HepG2 (cell line): ENCODE results near the gene ECM1. TPM values are rescaled to one million over a fixed set of nuclear protein-coding genes. Genes with fewer than 3 reads are reported as not detected.

Experiments
- ATAC-seq: fragments of 200-7000 bp; cut with Tn5 transposase; 3 replicates; pipeline ENCODE4 v1.9.1; 2020; ENCODE audit warnings: mild to moderate bottlenecking, moderate library complexity
- BruUV-seq: library from RNA; stranded (reverse); fragments of 400-500 nt; replicated peaks from 2 replicates; lab custom pipeline; 2021; lab: Mats Ljungman, UMichigan
- CTCF ChIA-PET: fragments of 300-600 bp; formaldehyde crosslinking; extraction: SDS; loops from one replicate; lab custom pipeline; 2021; ENCODE audit warnings: low total read pairs, inconsistent platforms, low intra/inter-chr PET ratio; lab: Yijun Ruan, JAX
- POLR2A ChIA-PET: fragments of 350-600 bp; sonication (Branson Sonifier 250); formaldehyde crosslinking; loops from one replicate; lab custom pipeline; 2020; ENCODE audit warnings: antibody characterized with exemption, inconsistent platforms; lab: Yijun Ruan, JAX
- DNase-seq: peaks from one replicate; pipeline ENCODE4 v3.0.0-alpha.2; 2015; ENCODE audit warnings: low spot score
- FAIRE-seq: peaks from 3 replicates; lab custom pipeline; 2011; peaks lifted over from hg19 to GRCh38; lab: Jason Lieb, UNC
- H2AFZ ChIP-seq: one replicate; pipeline ENCODE4 v1.6.1; 2011; ENCODE audit warnings: low read length, inconsistent platforms
- H3K27ac ChIP-seq: fragments of 300-600 bp; 3 replicates; pipeline ENCODE4 v1.8.0; 2011; ENCODE audit warnings: mixed run types, mild to moderate bottlenecking, mixed read lengths, low read length, inconsistent platforms; ENCODE audit not compliant: insufficient read depth; ENCODE audit errors: extremely low read length
- H3K27me3 ChIP-seq, 2 experiments: fragments of 200-600 bp in 1 of 2; 2 replicates in 1 of 2; 3 replicates in 1 of 2; pipeline versions ENCODE4 v1.6.0 to v1.8.0; 2011; ENCODE audit warnings: low read length in 2 of 2, mild to moderate bottlenecking in 2 of 2, moderate library complexity in 2 of 2, inconsistent platforms in 1 of 2; ENCODE audit not compliant: insufficient read depth in 2 of 2, control insufficient read depth in 1 of 2
- H3K36me3 ChIP-seq, 2 experiments: fragments of 200-600 bp in 1 of 2; replicated peaks in 1 of 2; 2 replicates in 1 of 2; 3 replicates in 1 of 2; pipeline versions ENCODE4 v1.5.1 to v1.8.0; 2011; ENCODE audit warnings: low read length in 2 of 2, inconsistent platforms in 1 of 2; ENCODE audit not compliant: insufficient read depth in 2 of 2, control insufficient read depth in 1 of 2
- H3K4me1 ChIP-seq: 2 replicates; pipeline ENCODE4 v1.5.1; 2012; ENCODE audit warnings: low read length, inconsistent platforms; ENCODE audit not compliant: insufficient read depth
- H3K4me2 ChIP-seq: 2 replicates; pipeline ENCODE4 v1.6.0; 2011; ENCODE audit warnings: low read depth, low read length, inconsistent platforms
- H3K4me3 ChIP-seq, 3 experiments: fragments of 200-600 bp in 1 of 3; sonication (generic), shearing (Covaris generic) in 1 of 3; replicated peaks in 1 of 3; 2 replicates each; pipeline ENCODE4 v1.5.1; 2011 to 2016; ENCODE audit warnings: low read length in 3 of 3, inconsistent platforms in 2 of 3, low read depth in 2 of 3, mild to moderate bottlenecking in 2 of 3, control low read depth in 1 of 3, mixed read lengths in 1 of 3; ENCODE audit not compliant: insufficient read depth in 1 of 3
- H3K79me2 ChIP-seq: one replicate; pipeline ENCODE4 v1.6.1; 2011; ENCODE audit warnings: low read length, inconsistent platforms; ENCODE audit not compliant: insufficient read depth
- H3K9ac ChIP-seq: 2 replicates; pipeline ENCODE4 v1.6.0; 2011; ENCODE audit warnings: mild to moderate bottlenecking, low read depth, low read length, inconsistent platforms; ENCODE audit not compliant: insufficient read depth
- H3K9me3 ChIP-seq: 2 replicates; pipeline ENCODE4 v1.5.1; 2012; ENCODE audit warnings: mild to moderate bottlenecking, low read length
- H4K20me1 ChIP-seq: 2 replicates; pipeline ENCODE4 v1.6.0; 2011; ENCODE audit warnings: inconsistent platforms, mild to moderate bottlenecking, low read length, moderate library complexity; ENCODE audit not compliant: insufficient read depth
- BRD4 ChIP-seq: sonication (generic); formaldehyde crosslinking; IDR thresholded peaks from 2 replicates; pipeline ENCODE4 v1.4.0; 2020; ENCODE audit warnings: missing genetic modification reagents
- HOXA5 ChIP-seq: sonication (generic); formaldehyde crosslinking; IDR thresholded peaks from 2 replicates; pipeline ENCODE4 v1.4.0; 2020; ENCODE audit warnings: missing genetic modification reagents
- MED8 ChIP-seq: sonication (generic); formaldehyde crosslinking; IDR thresholded peaks from 2 replicates; pipeline ENCODE4 v1.8.1; 2023; ENCODE audit warnings: mild to moderate bottlenecking, missing genetic modification reagents; ENCODE audit not compliant: insufficient replicate concordance
- ZNF121 ChIP-seq: sonication (generic); formaldehyde crosslinking; IDR thresholded peaks from 2 replicates; pipeline ENCODE4 v1.5.0; 2020; ENCODE audit warnings: mild to moderate bottlenecking, missing genetic modification reagents
- ZNF878 ChIP-seq: sonication (generic); formaldehyde crosslinking; IDR thresholded peaks from 2 replicates; pipeline ENCODE4 v1.8.1; 2023; ENCODE audit warnings: mild to moderate bottlenecking, missing genetic modification reagents, moderate library complexity
- WGBS: methylation state at CpG from one replicate; pipeline ENCODE4 v1.1.6; 2017; ENCODE audit warnings: low lambda C conversion rate; 5-methylcytosine and 5-hydroxymethylcytosine counted together
- in situ Hi-C: cut with HindIII; loops from 2 replicates; pipeline ENCODE4 v1.10.0; 2017; ENCODE audit warnings: low pct_unique_long_range_greater_than_20kb; ENCODE audit not compliant: extremely low pct_ligation_motif_present
- intact Hi-C: fragments of 100-400 bp; cut with micrococcal nuclease; formaldehyde crosslinking; loops from one replicate; pipeline ENCODE4 v1.10.0; 2022; ENCODE audit not compliant: unreplicated experiment
- polyA plus RNA-seq, 8 experiments: library from polyadenylated mRNA; depleted of rRNA in 3 of 8; stranded (reverse) in 7 of 8; unstranded in 1 of 8; fragments of >200 nt; fragmentation: Illumina TruSeq in 4 of 8; extraction: Trizol in 4 of 8; gene quantifications; 2 replicates each; pipeline versions ENCODE4 v1.2.1 to v1.2.3, GENCODE V29; 2011 to 2016; ENCODE audit warnings: low read depth in 4 of 8, missing spikeins in 1 of 8, mixed read lengths in 1 of 8; ENCODE audit not compliant: insufficient read depth in 1 of 8
- total RNA-seq, 5 experiments: library from RNA; depleted of rRNA; stranded (reverse); fragments of >200 nt; fragmentation: Illumina TruSeq; extraction: Trizol; gene quantifications; 2 replicates each; pipeline ENCODE4 v1.2.3, GENCODE V29; 2016; ENCODE audit warnings: low read depth in 1 of 5
- TF ChIP-seq, protein P1 (sequence below): sonication (generic); formaldehyde crosslinking; IDR thresholded peaks from 2 replicates; pipeline ENCODE4 v1.8.1; 2023; ENCODE audit warnings: mild to moderate bottlenecking, missing genetic modification reagents
- TF ChIP-seq, protein P2 (sequence below): sonication (generic); formaldehyde crosslinking; IDR thresholded peaks from 2 replicates; pipeline ENCODE4 v1.4.0; 2020; ENCODE audit warnings: missing genetic modification reagents

ECM1 gene
- total and polyA plus RNA-seq, 2 of the 13 experiments (the other 11 are each of a cell fraction or from before 2014, with no cell fraction given), result 0.42 to 1.0 TPM

DNA sequence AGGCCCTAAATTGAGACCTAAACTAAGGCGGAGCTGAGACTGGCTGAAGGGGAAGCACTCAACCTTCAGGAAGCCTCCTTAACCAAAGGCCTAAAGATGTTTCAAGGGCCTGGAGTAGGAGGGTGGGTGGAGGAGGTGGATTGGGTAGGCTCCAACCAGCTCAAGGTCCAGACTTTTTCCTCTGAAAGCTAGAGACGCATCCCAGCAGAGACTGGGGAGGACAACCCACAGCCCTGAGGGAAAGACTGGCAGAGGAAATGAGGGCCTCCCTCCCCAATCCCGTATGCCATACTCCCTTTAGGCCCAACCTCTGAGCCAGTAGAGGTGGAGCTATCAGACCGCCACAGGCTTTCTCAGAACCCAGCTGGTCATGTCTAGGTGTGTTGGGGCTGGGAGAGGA is 1.1 kb downstream of the ECM1 start:
- FAIRE-seq (no peak), DNase-seq (no peak), ATAC-seq (peak; percentile 12)
- peaks cover 14% of the 10 kb centered on the region for H3K4me1 ChIP-seq
- no peaks in the 10 kb centered on the region for H3K9me3 ChIP-seq
- no peak overlapping the region for H3K9ac ChIP-seq
- H3K4me3 ChIP-seq, result no peak overlapping the region
- H3K27me3 ChIP-seq, result no peaks in the 10 kb centered on the region; a peak in 1 of 5 replicates
- no TSS peak for BruUV-seq
- in situ Hi-C loops, result no loop called here
- ChIA-PET CTCF (no interaction called here), POLR2A (interaction anchor here (0.7 to 0.8 kb wide), 2 partner anchors 22 to 24 kb away, joined by 3 to 4 read pairs; partner anchors contain the start of gene TARS2)
- no peaks in the 10 kb centered on the region for H3K79me2 ChIP-seq
- no peak overlapping the region for H3K27ac ChIP-seq
- H3K36me3 ChIP-seq, result peaks cover 18 to 33% of the 10 kb centered on the region in 2 experiments; a peak in 4 of 5 replicates
- 78% methylated on average over 4 of the region's 4 CpGs for WGBS
- TF ChIP-seq, protein P1, sequence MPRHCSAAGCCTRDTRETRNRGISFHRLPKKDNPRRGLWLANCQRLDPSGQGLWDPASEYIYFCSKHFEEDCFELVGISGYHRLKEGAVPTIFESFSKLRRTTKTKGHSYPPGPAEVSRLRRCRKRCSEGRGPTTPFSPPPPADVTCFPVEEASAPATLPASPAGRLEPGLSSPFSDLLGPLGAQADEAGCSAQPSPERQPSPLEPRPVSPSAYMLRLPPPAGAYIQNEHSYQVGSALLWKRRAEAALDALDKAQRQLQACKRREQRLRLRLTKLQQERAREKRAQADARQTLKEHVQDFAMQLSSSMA (CRISPR knock-in tag), result no peak
- TF ChIP-seq ZNF121 (CRISPR knock-in tag) (no peak), MED8 (CRISPR knock-in tag) (no peak), HOXA5 (CRISPR knock-in tag) (no peak), ZNF878 (no peak), BRD4 (no peak)
- TF ChIP-seq, protein P2, sequence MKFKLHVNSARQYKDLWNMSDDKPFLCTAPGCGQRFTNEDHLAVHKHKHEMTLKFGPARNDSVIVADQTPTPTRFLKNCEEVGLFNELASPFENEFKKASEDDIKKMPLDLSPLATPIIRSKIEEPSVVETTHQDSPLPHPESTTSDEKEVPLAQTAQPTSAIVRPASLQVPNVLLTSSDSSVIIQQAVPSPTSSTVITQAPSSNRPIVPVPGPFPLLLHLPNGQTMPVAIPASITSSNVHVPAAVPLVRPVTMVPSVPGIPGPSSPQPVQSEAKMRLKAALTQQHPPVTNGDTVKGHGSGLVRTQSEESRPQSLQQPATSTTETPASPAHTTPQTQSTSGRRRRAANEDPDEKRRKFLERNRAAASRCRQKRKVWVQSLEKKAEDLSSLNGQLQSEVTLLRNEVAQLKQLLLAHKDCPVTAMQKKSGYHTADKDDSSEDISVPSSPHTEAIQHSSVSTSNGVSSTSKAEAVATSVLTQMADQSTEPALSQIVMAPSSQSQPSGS (CRISPR knock-in tag), result no peak
- H2AFZ ChIP-seq, result no peak overlapping the region
- H3K4me2 ChIP-seq, result no peak overlapping the region
- intact Hi-C loops, result no loop called here
- H4K20me1 ChIP-seq, result no peaks in the 10 kb centered on the region
